Inferior parietal cortex (tissue), 1 donor: Measurements from ENCODE around the gene GABARAPL1.
A peak's percentile ranks its signal among the peaks of the same experiment; 100 is the strongest.
"Not testable (repeated sequence)": the region's sequence is repeated elsewhere in the genome, so short reads cannot be mapped to it uniquely, and the experiment has no call there.

Source experiments
- DNase-seq: peaks from one replicate; pipeline ENCODE4 v3.0.0-alpha.2; 2016; ENCODE audit errors: extremely low spot score

The GABARAPL1 gene

GRCh38 chr12:10212739-10213131, at the start of gene GABARAPL1:
Gene GABARAPL1 (plus strand): TSS chr12:10212877. CDS start chr12:10213130, 253 bp downstream.
- peak; percentile 84 for DNase-seq

- DNase-seq = no peak
These were observed 49.6 kb upstream of the GABARAPL1 start for GRCh38 chr12:10163084-10163483.

- DNase-seq = no peak
These were observed 47.3 kb upstream of the GABARAPL1 start for GRCh38 chr12:10165421-10165820.

GRCh38 chr12:10167599-10167998, 45.1 kb upstream of the GABARAPL1 start:
- no peak for DNase-seq

GRCh38 chr12:10169104-10169503, 43.6 kb upstream of the GABARAPL1 start:
- no peak for DNase-seq

DNA sequence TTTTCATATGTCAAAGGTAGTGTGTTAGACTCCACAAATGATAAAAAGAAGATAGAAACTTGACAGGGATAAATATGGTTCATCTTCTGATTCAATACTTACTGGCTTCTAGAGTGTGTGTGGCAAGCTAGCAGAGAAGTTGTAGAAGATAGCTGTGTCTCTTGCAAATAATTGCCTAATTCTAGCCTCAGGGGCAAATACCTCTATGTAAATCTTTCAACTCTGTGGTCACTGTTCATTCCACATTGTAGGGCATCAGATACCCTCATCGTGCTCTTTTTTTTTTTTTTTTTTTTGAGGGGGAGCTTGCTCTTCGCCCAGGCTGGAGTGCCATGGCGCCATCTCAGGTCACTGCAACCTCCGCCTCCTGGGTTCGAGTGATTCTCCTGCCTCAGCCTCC, 42.5 kb upstream of the GABARAPL1 start:
- no peak for DNase-seq

DNA sequence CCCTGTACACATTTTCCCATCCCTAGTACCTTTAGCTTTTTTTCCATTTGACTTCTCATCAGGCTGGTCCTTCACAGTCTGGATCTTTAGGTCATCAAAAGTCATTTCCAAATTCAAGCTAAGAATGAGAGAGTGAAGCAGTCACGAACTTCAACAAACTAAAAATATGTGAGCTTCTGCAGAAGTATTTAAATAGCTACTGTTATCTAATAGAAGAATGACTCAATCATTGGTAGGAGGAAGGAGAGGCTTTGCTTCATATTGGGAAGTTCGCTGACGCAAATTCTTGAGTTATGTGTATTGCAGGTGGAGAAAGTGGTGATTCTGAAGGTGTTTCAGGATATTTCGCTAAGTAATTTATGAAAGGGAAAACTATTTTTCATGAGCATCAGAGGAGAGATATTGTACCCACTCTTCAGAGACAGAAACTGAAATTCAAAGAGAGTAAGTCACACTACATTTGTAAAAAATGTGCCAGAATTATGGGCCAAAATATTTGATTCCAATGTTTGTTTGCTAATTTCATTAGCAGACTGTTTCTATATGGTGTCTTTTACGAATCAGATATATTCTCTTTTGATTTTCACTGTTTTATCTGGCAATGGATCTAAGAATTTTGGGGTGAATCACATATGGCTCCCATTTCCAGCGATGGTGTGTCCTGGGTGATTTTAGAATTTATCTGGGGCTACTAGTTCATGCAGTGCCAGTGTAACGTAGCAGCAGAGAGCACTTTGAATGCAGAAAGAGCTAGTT, 40.5 kb upstream of the GABARAPL1 start, which contains the start of gene OLR1:
OLR1 (minus strand) TSS at position 160 of the 756 bp plus-strand sequence; CDS start at position 105, 55 bp downstream.
- no peak for DNase-seq

- DNase-seq = no peak
These were observed 37.6 kb upstream of the GABARAPL1 start for GRCh38 chr12:10174986-10175614.

DNA sequence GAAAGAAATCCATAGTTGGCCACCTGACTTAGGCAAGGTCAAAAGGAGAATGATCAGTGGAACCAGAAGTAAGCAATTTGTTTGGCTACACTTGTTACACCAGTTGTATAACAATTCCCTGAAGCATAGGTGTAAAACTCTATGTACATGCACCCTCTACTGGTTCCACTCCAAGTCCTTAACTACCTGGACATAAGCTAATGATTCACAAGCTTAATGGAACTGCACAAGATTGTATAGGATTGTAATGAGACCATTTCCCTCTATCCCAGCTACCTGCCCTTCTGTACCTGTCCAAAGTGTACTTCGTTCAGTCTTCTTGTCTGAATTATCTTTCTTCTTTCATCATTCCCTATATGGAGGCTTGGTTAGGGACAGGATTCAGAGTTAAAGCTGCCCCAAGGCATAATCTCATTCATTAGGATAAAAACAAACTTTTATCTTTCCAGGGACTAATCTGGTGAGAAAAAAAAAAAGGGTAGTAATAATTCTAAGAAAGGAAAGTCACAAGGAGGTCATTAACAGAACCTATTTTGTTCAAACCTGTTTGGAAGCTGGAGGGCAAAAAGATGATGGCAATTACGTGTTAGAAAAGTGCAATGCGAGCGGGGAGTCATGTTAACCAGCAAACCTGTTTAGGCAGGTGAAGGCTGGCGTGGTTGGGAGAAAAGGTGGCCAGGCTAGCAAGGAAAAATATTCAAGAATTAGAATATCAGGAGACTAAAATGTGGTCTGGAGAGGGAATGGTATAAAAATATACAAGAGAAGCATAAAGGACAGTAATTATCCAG, 36.6 kb upstream of the GABARAPL1 start:
- no peak for DNase-seq

DNA sequence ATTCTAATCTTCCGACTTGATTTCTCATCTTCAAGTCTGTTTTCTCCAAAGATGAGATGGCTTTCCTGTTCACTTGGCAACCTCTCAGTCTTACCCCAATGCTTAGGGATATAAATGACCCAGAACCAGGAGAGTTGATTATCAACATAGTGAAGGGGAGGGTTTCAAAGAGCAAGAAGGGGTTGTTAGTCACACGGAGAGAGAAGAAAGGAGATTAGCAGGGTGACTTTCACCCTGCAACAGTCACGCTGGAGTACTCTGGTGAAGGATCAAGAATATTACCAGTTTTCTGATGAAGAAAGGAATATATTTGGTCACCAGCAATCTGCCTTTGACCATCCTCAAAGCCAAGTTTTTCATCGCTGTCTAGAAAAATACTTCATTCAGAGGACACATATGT, 33.9 kb upstream of the GABARAPL1 start, which contains the start of gene TMEM52B:
TMEM52B (plus strand) TSS at position 212 of the 400 bp plus-strand sequence. CDS start 543 bp downstream, outside the sequence.
- DNase-seq = no peak

GRCh38 chr12:10179776-10180181, 32.9 kb upstream of the GABARAPL1 start:
- no peak for DNase-seq

DNA sequence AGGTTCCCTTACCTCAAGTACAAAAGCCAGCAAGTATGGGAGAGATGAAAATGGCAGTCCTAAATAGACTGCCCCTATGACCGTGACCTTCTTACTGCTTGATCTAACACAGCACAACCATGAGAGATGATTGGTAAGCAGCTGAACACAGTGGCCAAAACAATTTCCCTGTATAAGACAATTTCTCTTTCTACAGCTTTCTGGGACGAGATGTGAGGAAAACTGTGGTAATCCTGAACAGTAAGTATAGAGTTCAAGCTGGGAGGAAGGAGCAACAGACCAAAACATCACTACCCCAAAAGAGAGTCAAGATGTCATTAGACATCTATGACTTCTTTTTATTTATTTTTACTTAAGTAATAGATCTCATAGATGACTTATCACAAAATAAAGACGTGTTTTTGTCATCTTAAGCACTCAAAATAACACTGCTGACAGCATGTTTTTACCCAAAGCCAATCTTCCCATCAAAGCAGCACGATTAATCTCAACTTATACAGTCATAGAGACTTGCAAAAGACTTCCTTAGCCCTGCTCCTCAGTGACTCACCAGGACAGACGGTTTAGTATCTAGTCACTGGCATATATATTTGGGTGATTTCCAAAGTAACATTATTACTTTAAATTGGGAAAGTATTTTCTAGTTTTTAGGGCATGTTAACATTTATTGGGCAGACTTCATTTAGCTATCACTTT, 30.2 kb upstream of the GABARAPL1 start:
- DNase-seq = no peak

DNA sequence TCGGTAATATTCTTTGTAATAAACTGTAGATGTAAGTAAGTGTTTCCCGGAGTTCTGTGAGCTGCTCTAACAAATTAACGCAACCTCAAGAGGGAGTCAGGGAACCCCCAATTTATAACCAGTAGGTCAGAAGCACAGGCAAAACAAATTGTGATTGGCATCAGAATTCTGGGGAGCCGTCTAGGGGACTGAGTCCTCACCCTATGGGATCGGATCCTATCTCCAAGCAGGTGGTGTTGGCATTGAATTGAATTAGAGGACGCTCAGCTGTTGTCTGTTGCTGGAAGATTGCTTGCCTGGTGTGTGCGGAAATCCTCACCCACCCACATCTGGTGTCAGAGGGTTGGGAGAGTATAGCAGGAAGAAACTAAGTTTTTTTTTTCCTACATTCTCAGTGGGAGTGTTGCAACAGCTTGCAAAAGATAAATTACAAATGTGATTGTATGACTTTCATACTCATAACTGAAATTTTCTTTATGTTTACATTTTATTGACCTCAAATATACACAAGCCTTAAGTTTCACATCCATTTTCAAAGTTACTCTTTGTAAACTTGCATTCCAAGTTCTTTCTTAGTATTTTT, 28.3 kb upstream of the GABARAPL1 start:
- no peak for DNase-seq

DNA sequence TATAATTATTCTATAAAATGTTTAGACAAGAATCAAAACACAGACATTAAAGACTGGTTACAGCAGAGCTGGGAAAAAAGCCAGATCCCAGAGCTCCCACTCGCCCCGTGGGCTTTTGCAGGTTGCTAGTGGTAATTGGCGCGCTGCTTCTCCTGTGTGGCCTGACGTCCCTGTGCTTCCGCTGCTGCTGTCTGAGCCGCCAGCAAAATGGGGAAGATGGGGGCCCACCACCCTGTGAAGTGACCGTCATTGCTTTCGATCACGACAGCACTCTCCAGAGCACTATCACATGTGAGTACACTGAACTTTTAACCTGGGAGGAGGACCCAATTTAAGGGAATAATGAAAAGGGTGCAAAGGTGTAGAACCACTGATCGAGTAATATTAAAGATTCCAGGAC, 26.4 kb upstream of the GABARAPL1 start:
- no peak for DNase-seq

DNA sequence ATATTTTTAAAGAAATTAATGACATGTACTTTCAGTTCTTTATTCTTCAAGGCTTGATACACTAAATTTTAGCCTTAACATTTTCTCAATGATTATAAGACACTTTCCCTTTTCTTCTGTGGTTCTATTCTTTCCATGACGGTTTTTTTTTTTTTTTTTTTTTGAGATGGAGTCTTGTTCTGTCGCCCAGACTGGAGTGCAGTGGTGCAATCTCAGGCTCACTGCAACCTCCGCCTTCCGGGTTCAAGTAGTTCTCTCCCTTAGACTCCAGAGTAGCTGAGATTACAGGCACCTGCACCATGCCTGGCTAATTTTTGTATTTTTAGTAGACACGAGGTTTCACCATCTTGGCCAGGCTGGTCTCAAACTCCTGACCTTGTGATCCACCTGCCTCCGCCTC, 25.7 kb upstream of the GABARAPL1 start:
- not testable (repeated sequence) for DNase-seq

- no peak for DNase-seq
These were observed 23.0 kb upstream of the GABARAPL1 start for GRCh38 chr12:10189653-10190052.

- peak; percentile 83 for DNase-seq
These were observed 21.9 kb upstream of the GABARAPL1 start for GRCh38 chr12:10190558-10191388.

GRCh38 chr12:10191865-10192264, 20.8 kb upstream of the GABARAPL1 start:
- no peak for DNase-seq

- DNase-seq = no peak
These were observed 18.5 kb upstream of the GABARAPL1 start for GRCh38 chr12:10194160-10194670.

DNA sequence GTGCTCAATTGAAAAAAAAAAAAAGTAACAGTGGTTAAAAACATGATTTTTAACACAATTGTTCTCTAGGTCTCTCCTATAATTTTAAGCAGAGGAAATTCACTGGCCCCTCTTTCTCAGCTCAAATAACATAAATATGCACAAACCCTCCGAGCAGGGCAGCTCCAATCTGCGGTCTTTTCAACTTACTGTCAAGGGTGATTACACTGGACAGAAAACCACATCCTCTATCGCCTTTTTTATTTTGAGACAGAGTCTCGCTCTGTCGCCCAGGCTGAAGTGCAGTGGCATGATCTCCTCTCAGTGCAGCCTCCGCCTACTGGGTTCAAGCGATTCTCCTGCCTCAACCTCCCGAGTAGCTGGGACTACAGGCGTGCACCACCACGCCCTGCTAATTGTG, 16.5 kb upstream of the GABARAPL1 start:
- DNase-seq = no peak
